ENCODE results near the gene SLFN13.
"Not testable (repeated sequence)": the region's sequence is repeated elsewhere in the genome, so short reads cannot be mapped to it uniquely, and the experiment has no call there.

DNA sequence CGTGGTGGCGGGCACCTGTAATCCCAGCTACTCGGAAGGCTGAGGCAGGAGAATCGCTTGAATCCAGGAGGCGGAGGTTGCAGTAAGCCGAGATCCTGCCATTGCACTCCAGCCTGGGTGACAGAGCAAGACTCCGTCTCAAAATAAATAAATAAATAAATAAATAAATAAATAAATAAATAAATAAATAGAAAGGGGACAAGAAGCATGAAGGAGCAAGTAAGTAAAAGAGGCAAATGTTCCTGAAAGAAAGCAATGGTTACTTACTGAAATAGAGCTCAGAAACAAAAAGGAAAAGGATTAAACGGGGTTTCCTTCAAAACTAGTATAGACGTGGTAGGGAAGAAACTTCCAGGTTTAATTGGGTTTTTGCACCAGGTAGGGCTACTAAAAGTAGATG is 27.5 kb downstream of the SLFN13 start:
- TF ChIP-seq, protein P1, sequence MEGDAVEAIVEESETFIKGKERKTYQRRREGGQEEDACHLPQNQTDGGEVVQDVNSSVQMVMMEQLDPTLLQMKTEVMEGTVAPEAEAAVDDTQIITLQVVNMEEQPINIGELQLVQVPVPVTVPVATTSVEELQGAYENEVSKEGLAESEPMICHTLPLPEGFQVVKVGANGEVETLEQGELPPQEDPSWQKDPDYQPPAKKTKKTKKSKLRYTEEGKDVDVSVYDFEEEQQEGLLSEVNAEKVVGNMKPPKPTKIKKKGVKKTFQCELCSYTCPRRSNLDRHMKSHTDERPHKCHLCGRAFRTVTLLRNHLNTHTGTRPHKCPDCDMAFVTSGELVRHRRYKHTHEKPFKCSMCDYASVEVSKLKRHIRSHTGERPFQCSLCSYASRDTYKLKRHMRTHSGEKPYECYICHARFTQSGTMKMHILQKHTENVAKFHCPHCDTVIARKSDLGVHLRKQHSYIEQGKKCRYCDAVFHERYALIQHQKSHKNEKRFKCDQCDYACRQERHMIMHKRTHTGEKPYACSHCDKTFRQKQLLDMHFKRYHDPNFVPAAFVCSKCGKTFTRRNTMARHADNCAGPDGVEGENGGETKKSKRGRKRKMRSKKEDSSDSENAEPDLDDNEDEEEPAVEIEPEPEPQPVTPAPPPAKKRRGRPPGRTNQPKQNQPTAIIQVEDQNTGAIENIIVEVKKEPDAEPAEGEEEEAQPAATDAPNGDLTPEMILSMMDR (IDR thresholded peaks at IDR 0.05; ENCODE audit: insufficient read depth, low read length, poor library complexity, severe bottlenecking) = not testable (repeated sequence)
- TF ChIP-seq EZH2phosphoT487 (conservative IDR thresholded peaks at IDR 0.05; ENCODE audit: low read length) = not testable (repeated sequence)

Data from SU-DHL-6 (cell line).